Erythroblast (primary cell): Measurements from ENCODE around the gene MTMR6.

Experiments
- GATA1 ChIP-seq: IDR thresholded peaks from 2 replicates; pipeline ENCODE4 v1.6.1; 2011; ENCODE audit warnings: low read depth, mild to moderate bottlenecking, control low read depth, low read length, moderate library complexity
- POLR2A ChIP-seq: IDR thresholded peaks from 2 replicates; pipeline ENCODE4 v1.6.1; 2011; ENCODE audit warnings: mild to moderate bottlenecking, low read length

- no peak for TF ChIP-seq POLR2A
- no peak for TF ChIP-seq GATA1
Observed at GRCh38 chr13:25252752-25253151, 34.5 kb downstream of the MTMR6 start.
